Calu3 (cell line): Measurements from ENCODE around the gene FTH1. TPM values are rescaled to one million over a fixed set of nuclear protein-coding genes. Genes with fewer than 3 reads are reported as not detected.

Experiments
- BruUV-seq: library from RNA; stranded (reverse); fragments of 400-500 nt; replicated peaks from 2 replicates; lab custom pipeline; 2021; lab: Mats Ljungman, UMichigan
- CTCF ChIA-PET: fragments of 300-600 bp; sonication (Branson Sonifier 250); formaldehyde crosslinking; loops from one replicate; lab custom pipeline; 2022; ENCODE audit warnings: antibody characterized with exemption; lab: Charles Lee
- DNase-seq: peaks from one replicate; pipeline ENCODE4 v3.0.0; 2022
- H3K27ac Mint-ChIP-seq: one replicate; pipeline ENCODE4 v1.8.0; 2022; ENCODE audit warnings: mixed read lengths; ENCODE audit not compliant: unreplicated experiment
- H3K27me3 Mint-ChIP-seq: one replicate; pipeline ENCODE4 v1.8.0; 2022; ENCODE audit warnings: mixed read lengths; ENCODE audit not compliant: unreplicated experiment
- H3K36me3 Mint-ChIP-seq: one replicate; pipeline ENCODE4 v1.8.0; 2022; ENCODE audit warnings: mild to moderate bottlenecking, moderate library complexity, mixed read lengths; ENCODE audit not compliant: insufficient read depth, unreplicated experiment
- H3K4me1 Mint-ChIP-seq: one replicate; pipeline ENCODE4 v1.8.0; 2022; ENCODE audit warnings: mild to moderate bottlenecking, low read depth, mixed read lengths; ENCODE audit not compliant: unreplicated experiment
- H3K4me3 Mint-ChIP-seq: one replicate; pipeline ENCODE4 v1.8.0; 2022; ENCODE audit warnings: mild to moderate bottlenecking, low read depth, moderate library complexity, mixed read lengths; ENCODE audit not compliant: unreplicated experiment
- H3K9me3 Mint-ChIP-seq: one replicate; pipeline ENCODE4 v1.8.0; 2022; ENCODE audit warnings: low read depth, mixed read lengths; ENCODE audit not compliant: unreplicated experiment
- intact Hi-C: fragments of 100-400 bp; cut with micrococcal nuclease; formaldehyde crosslinking; loops from one replicate; pipeline ENCODE4 v1.10.0; 2022; ENCODE audit not compliant: unreplicated experiment
- total RNA-seq: library from RNA; stranded (reverse); gene quantifications from 2 replicates; pipeline ENCODE4 v1.2.3, GENCODE V29; 2022
- TF ChIP-seq, protein P1 (sequence below): fragments of 200-600 bp; IDR thresholded peaks from one replicate; pipeline ENCODE4 v1.8.0; 2022; ENCODE audit warnings: antibody characterized with exemption; ENCODE audit not compliant: unreplicated experiment

FTH1 gene
- total RNA-seq, 1 experiment from 2014 or later = 1,555 TPM

GRCh38 chr11:61935861-61936260 is 31.6 kb downstream of the FTH1 start:
- intact Hi-C loops = no loop called here
- no peak for DNase-seq
- Mint-ChIP-seq H3K4me1 (no peaks in the 10 kb centered on the region), H3K27me3 (peaks cover 57% of the 10 kb centered on the region), H3K9me3 (peaks cover 3% of the 10 kb centered on the region), H3K36me3 (no peaks in the 10 kb centered on the region), H3K4me3 (no peak overlapping the region), H3K27ac (no peak overlapping the region)
- BruUV-seq = no TSS peak
- CTCF ChIA-PET = interaction anchor here (0.8 kb wide), 1 partner anchor 12 kb away, joined by 4 read pairs; no protein-coding TSS in a partner anchor
- TF ChIP-seq, protein P1, sequence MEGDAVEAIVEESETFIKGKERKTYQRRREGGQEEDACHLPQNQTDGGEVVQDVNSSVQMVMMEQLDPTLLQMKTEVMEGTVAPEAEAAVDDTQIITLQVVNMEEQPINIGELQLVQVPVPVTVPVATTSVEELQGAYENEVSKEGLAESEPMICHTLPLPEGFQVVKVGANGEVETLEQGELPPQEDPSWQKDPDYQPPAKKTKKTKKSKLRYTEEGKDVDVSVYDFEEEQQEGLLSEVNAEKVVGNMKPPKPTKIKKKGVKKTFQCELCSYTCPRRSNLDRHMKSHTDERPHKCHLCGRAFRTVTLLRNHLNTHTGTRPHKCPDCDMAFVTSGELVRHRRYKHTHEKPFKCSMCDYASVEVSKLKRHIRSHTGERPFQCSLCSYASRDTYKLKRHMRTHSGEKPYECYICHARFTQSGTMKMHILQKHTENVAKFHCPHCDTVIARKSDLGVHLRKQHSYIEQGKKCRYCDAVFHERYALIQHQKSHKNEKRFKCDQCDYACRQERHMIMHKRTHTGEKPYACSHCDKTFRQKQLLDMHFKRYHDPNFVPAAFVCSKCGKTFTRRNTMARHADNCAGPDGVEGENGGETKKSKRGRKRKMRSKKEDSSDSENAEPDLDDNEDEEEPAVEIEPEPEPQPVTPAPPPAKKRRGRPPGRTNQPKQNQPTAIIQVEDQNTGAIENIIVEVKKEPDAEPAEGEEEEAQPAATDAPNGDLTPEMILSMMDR = no peak

DNA sequence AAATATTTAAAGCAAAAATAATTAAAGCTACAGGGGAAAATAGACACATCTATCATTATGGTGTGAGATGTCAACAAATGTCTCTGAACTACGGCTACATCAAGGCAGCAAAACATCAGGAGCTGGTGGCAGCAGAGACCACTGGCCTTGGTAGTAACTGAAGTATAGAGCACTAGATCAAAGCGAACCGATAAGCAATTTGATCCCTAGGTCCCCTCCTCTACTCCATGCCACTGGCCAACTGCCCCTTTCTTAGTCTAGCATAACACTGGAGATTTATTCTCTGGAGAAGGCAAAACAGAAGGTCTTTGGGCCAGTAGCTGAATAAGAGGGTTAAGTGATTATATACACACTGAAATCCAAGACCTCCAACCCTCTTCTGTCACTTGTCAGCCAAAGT is 36.5 kb downstream of the FTH1 start:
- no TSS peak for BruUV-seq
- no peak for DNase-seq
- Mint-ChIP-seq H3K36me3 (no peaks in the 10 kb centered on the region), H3K9me3 (no peaks in the 10 kb centered on the region), H3K27me3 (peaks cover 60% of the 10 kb centered on the region), H3K4me3 (no peak overlapping the region), H3K4me1 (no peaks in the 10 kb centered on the region), H3K27ac (no peak overlapping the region)
- intact Hi-C loops = no loop called here
- TF ChIP-seq, protein P1 = no peak
- CTCF ChIA-PET = no interaction called here

GRCh38 chr11:61928606-61929005 is 38.8 kb downstream of the FTH1 start:
- BruUV-seq = no TSS peak
- TF ChIP-seq, protein P1 = no peak
- DNase-seq = no peak
- Mint-ChIP-seq H3K4me1 (no peaks in the 10 kb centered on the region), H3K4me3 (no peak overlapping the region), H3K27me3 (peaks cover 72% of the 10 kb centered on the region), H3K36me3 (no peaks in the 10 kb centered on the region), H3K27ac (no peak overlapping the region), H3K9me3 (no peaks in the 10 kb centered on the region)
- intact Hi-C loops = no loop called here
- CTCF ChIA-PET = interaction anchor here (0.6 to 0.9 kb wide), 2 partner anchors 24 to 31 kb away, joined by 3 read pairs; no protein-coding TSS in a partner anchor

- TF ChIP-seq, protein P1 = no peak
- Mint-ChIP-seq H3K27me3 (peaks cover 72% of the 10 kb centered on the region), H3K36me3 (no peaks in the 10 kb centered on the region), H3K4me3 (no peak overlapping the region), H3K27ac (no peak overlapping the region), H3K4me1 (no peaks in the 10 kb centered on the region), H3K9me3 (no peaks in the 10 kb centered on the region)
- intact Hi-C loops = no loop called here
- no peak for DNase-seq
- CTCF ChIA-PET = interaction anchor here (0.6 kb wide), 1 partner anchor 303 kb away, joined by 3 read pairs; no protein-coding TSS in a partner anchor
- no TSS peak for BruUV-seq
These were observed 39.9 kb downstream of the FTH1 start for GRCh38 chr11:61927501-61927900.
